Adrenal gland (tissue), 5 donors: Measurements from ENCODE around the gene PIGT.

Source experiments
- CTCF ChIP-seq, 6 experiments: fragments of 450-650 bp in 4 of 6; fragments of 200-600 bp in 2 of 6; sonication (generic) in 1 of 6; IDR thresholded peaks; 1 replicate in 5 of 6; 2 replicates in 1 of 6; pipeline versions ENCODE4 v1.5.1 to v1.8.0; 2016 to 2021; ENCODE audit warnings: antibody characterized with exemption in 6 of 6, mild to moderate bottlenecking in 2 of 6, moderate library complexity in 1 of 6
- POLR2A ChIP-seq, 2 donors: fragments of 450-650 bp; IDR thresholded peaks; one replicate each; pipeline ENCODE4 v1.6.1; 2017; ENCODE audit warnings: antibody characterized with exemption in 2 of 2, mild to moderate bottlenecking in 2 of 2, moderate library complexity in 1 of 2
- donor health status: DM: no; HTN: no; CAD: no.

GRCh38 chr20:45426320-45427016 lies 10.5 kb downstream of the PIGT start:
- TF ChIP-seq CTCF (IDR thresholded peaks at IDR 0.05): no peak
- TF ChIP-seq POLR2A (IDR thresholded peaks at IDR 0.05): no peak
